ENCODE measurements around the gene HCFC1R1. TPM values are rescaled to one million over a fixed set of nuclear protein-coding genes. Genes with fewer than 3 reads are reported as not detected.

HCFC1R1 gene
- total and polyA plus RNA-seq, 4 donors, result 10.9 to 138 (median 45.7) TPM

- TF ChIP-seq, protein P1, sequence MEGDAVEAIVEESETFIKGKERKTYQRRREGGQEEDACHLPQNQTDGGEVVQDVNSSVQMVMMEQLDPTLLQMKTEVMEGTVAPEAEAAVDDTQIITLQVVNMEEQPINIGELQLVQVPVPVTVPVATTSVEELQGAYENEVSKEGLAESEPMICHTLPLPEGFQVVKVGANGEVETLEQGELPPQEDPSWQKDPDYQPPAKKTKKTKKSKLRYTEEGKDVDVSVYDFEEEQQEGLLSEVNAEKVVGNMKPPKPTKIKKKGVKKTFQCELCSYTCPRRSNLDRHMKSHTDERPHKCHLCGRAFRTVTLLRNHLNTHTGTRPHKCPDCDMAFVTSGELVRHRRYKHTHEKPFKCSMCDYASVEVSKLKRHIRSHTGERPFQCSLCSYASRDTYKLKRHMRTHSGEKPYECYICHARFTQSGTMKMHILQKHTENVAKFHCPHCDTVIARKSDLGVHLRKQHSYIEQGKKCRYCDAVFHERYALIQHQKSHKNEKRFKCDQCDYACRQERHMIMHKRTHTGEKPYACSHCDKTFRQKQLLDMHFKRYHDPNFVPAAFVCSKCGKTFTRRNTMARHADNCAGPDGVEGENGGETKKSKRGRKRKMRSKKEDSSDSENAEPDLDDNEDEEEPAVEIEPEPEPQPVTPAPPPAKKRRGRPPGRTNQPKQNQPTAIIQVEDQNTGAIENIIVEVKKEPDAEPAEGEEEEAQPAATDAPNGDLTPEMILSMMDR (IDR thresholded peaks at IDR 0.05; ENCODE audit: control extremely low read depth, extremely low read depth), result no peak
- Histone ChIP-seq H3K27ac (ENCODE audit: low read depth in 1 of 2, low read length in 1 of 2) (peak overlapping the region in 1 of 2 donors; percentile 34), H3K27me3 (ENCODE audit: control insufficient read depth in 3 of 3, insufficient read depth in 3 of 3, low read length in 2 of 3) (no peaks in the 10 kb centered on the region), H3K9ac (ENCODE audit: insufficient read depth in 1 of 2, low read length in 2 of 2) (no peak overlapping the region), H3K36me3 (ENCODE audit: control insufficient read depth in 4 of 4, insufficient read depth in 4 of 4, low read length in 4 of 4) (no peaks in the 10 kb centered on the region), H3K4me3 (no peak overlapping the region), H3K9me3 (ENCODE audit: control insufficient read depth in 4 of 4, insufficient read depth in 3 of 4, low read length in 3 of 4) (no peaks in the 10 kb centered on the region), H3K4me1 (ENCODE audit: control insufficient read depth in 5 of 5, insufficient read depth in 5 of 5, low read length in 5 of 5) (peaks cover 0 to 53% (median 14%) of the 10 kb centered on the region in 5 donors)
- ATAC-seq (ENCODE audit: insufficient read depth, low FRiP score), result no peak
- DNase-seq, result peak; percentile 88 to 90 (median 89)
- 67 to 86% methylated on average over 9 of the region's 9 CpGs for WGBS, 2 donors
These were observed 38.3 kb downstream of the HCFC1R1 start for GRCh38 chr16:2985462-2985861.

- Histone ChIP-seq H3K4me1 (ENCODE audit: control insufficient read depth in 5 of 5, insufficient read depth in 5 of 5, low read length in 5 of 5) (peaks cover 0 to 57% (median 14%) of the 10 kb centered on the region in 5 donors), H3K27ac (ENCODE audit: low read depth in 1 of 2, low read length in 1 of 2) (no peak overlapping the region), H3K4me3 (no peak overlapping the region), H3K36me3 (ENCODE audit: control insufficient read depth in 4 of 4, insufficient read depth in 4 of 4, low read length in 4 of 4) (no peaks in the 10 kb centered on the region), H3K9me3 (ENCODE audit: control insufficient read depth in 4 of 4, insufficient read depth in 3 of 4, low read length in 3 of 4) (no peaks in the 10 kb centered on the region), H3K27me3 (ENCODE audit: control insufficient read depth in 3 of 3, insufficient read depth in 3 of 3, low read length in 2 of 3) (no peaks in the 10 kb centered on the region), H3K9ac (ENCODE audit: insufficient read depth in 1 of 2, low read length in 2 of 2) (no peak overlapping the region)
- WGBS, 2 donors, result 8 to 10% methylated on average over 41 to 42 of the region's 42 CpGs
- peak; percentile 72 for ATAC-seq (ENCODE audit: insufficient read depth, low FRiP score)
- TF ChIP-seq, protein P1 (IDR thresholded peaks at IDR 0.05; ENCODE audit: control extremely low read depth, extremely low read depth), result peak; percentile 84
- DNase-seq, result peak; percentile 73 to 87 (median 77)
These were observed 40.0 kb downstream of the HCFC1R1 start for GRCh38 chr16:2983706-2984136.

- Histone ChIP-seq H3K4me1 (ENCODE audit: control insufficient read depth in 5 of 5, insufficient read depth in 5 of 5, low read length in 5 of 5) (peaks cover 0 to 44% (median 10%) of the 10 kb centered on the region in 5 donors), H3K27ac (ENCODE audit: low read depth in 1 of 2, low read length in 1 of 2) (no peak overlapping the region), H3K27me3 (ENCODE audit: control insufficient read depth in 3 of 3, insufficient read depth in 3 of 3, low read length in 2 of 3) (no peaks in the 10 kb centered on the region), H3K9ac (ENCODE audit: insufficient read depth in 1 of 2, low read length in 2 of 2) (no peak overlapping the region), H3K9me3 (ENCODE audit: control insufficient read depth in 4 of 4, insufficient read depth in 3 of 4, low read length in 3 of 4) (no peaks in the 10 kb centered on the region), H3K4me3 (no peak overlapping the region), H3K36me3 (ENCODE audit: control insufficient read depth in 4 of 4, insufficient read depth in 4 of 4, low read length in 4 of 4) (no peaks in the 10 kb centered on the region)
- ATAC-seq (ENCODE audit: insufficient read depth, low FRiP score) (no peak), DNase-seq (no peak)
- WGBS, 2 donors, result 90 to 92% methylated on average over 5 of the region's 5 CpGs
- TF ChIP-seq, protein P1 (IDR thresholded peaks at IDR 0.05; ENCODE audit: control extremely low read depth, extremely low read depth), result no peak
These were observed 41.3 kb downstream of the HCFC1R1 start for GRCh38 chr16:2982402-2982801.

DNA sequence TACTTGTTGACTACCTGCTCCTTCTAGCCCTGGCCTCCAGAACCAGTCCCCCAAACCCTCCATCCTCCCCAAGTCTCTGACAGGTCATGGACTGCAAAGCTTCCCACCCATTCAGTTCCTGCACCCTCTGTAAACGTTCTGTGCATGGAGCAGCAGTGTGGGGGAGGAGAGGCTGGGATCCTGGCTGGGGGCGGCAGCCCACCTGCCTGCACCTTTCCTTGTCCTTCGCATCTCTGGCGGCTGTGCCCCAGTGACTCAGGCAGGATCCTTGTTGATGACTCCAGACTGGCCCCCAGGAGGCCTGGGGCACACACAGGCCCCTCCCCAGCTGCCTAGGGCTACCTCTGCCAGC is 41.9 kb downstream of the HCFC1R1 start:
- Histone ChIP-seq H3K4me1 (ENCODE audit: control insufficient read depth in 5 of 5, insufficient read depth in 5 of 5, low read length in 5 of 5) (peaks cover 0 to 38% (median 10%) of the 10 kb centered on the region in 5 donors), H3K27me3 (ENCODE audit: control insufficient read depth in 3 of 3, insufficient read depth in 3 of 3, low read length in 2 of 3) (no peaks in the 10 kb centered on the region), H3K9ac (ENCODE audit: insufficient read depth in 1 of 2, low read length in 2 of 2) (no peak overlapping the region), H3K4me3 (no peak overlapping the region), H3K9me3 (ENCODE audit: control insufficient read depth in 4 of 4, insufficient read depth in 3 of 4, low read length in 3 of 4) (no peaks in the 10 kb centered on the region), H3K36me3 (ENCODE audit: control insufficient read depth in 4 of 4, insufficient read depth in 4 of 4, low read length in 4 of 4) (no peaks in the 10 kb centered on the region), H3K27ac (ENCODE audit: low read depth in 1 of 2, low read length in 1 of 2) (no peak overlapping the region)
- TF ChIP-seq, protein P1 (IDR thresholded peaks at IDR 0.05; ENCODE audit: control extremely low read depth, extremely low read depth), result no peak
- ATAC-seq (ENCODE audit: insufficient read depth, low FRiP score) (no peak), DNase-seq (no peak)
- WGBS, 2 donors, result 76 to 79% methylated on average over 4 of the region's 4 CpGs
